GM15510 (cell line): ENCODE measurements around the gene APOA5.

Source experiments
- POLR2A ChIP-seq: IDR thresholded peaks from 3 replicates; pipeline ENCODE4 v1.6.1; 2011; ENCODE audit warnings: borderline replicate concordance; ENCODE audit not compliant: insufficient read length; ENCODE audit errors: extremely low read depth

APOA5 gene

GRCh38 chr11:116792144-116792868 is 627 bp upstream of the APOA5 start:
- no peak for TF ChIP-seq POLR2A

- TF ChIP-seq POLR2A: no peak
These were observed 472 bp downstream of the APOA5 start for GRCh38 chr11:116791002-116791812.

GRCh38 chr11:116790167-116791001 is 1.3 kb downstream of the APOA5 start:
- TF ChIP-seq POLR2A: no peak

- no peak for TF ChIP-seq POLR2A
These were observed 2.7 kb downstream of the APOA5 start for GRCh38 chr11:116788975-116789374.

- TF ChIP-seq POLR2A: no peak
These were observed 3.1 kb downstream of the APOA5 start for GRCh38 chr11:116788534-116788933.

- peak; percentile 90 for TF ChIP-seq POLR2A
These were observed 3.7 kb downstream of the APOA5 start, which contains the start of gene ZPR1 for GRCh38 chr11:116787786-116788486. TSS of gene ZPR1 (minus strand) at chr11:116788023. CDS start at chr11:116787990, 33 bp downstream.

GRCh38 chr11:116787436-116787785 is 4.3 kb downstream of the APOA5 start:
- TF ChIP-seq POLR2A: no peak

- TF ChIP-seq POLR2A: no peak
These were observed 4.7 kb downstream of the APOA5 start for GRCh38 chr11:116786966-116787365.

- no peak for TF ChIP-seq POLR2A
These were observed 5.4 kb downstream of the APOA5 start for GRCh38 chr11:116786326-116786725.

- no peak for TF ChIP-seq POLR2A
These were observed 9.0 kb downstream of the APOA5 start for GRCh38 chr11:116782728-116783127.

GRCh38 chr11:116778556-116778955 is 13.1 kb downstream of the APOA5 start:
- no peak for TF ChIP-seq POLR2A

GRCh38 chr11:116777056-116777455 is 14.6 kb downstream of the APOA5 start:
- no peak for TF ChIP-seq POLR2A

GRCh38 chr11:116776522-116776984 is 15.1 kb downstream of the APOA5 start:
- TF ChIP-seq POLR2A: no peak

GRCh38 chr11:116775975-116776374 is 15.7 kb downstream of the APOA5 start:
- TF ChIP-seq POLR2A: no peak
